H1 (cell line): ENCODE results near the gene TSPAN3. TPM values are rescaled to one million over a fixed set of nuclear protein-coding genes. Genes with fewer than 3 reads are reported as not detected.

ENCODE experiments used
- CTCF ChIA-PET: fragments of 300-600 bp; sonication (Branson Sonifier 250); formaldehyde crosslinking; loops from one replicate; lab custom pipeline; 2021; ENCODE audit not compliant: partially characterized antibody; lab: Charles Lee
- POLR2A ChIA-PET: fragments of 300-600 bp; sonication (Branson Sonifier 250); formaldehyde crosslinking; loops from one replicate; lab custom pipeline; 2021; ENCODE audit warnings: inconsistent platforms; ENCODE audit not compliant: partially characterized antibody; lab: Charles Lee
- DNase-seq, 2 experiments: peaks; one replicate each; pipeline versions ENCODE4 v3.0.0 to v3.0.0-alpha.2; 2010 to 2022; ENCODE audit warnings: low spot score in 2 of 2, low read depth in 1 of 2, mixed read lengths in 1 of 2
- FAIRE-seq: peaks from 2 replicates; lab custom pipeline; 2011; peaks lifted over from hg19 to GRCh38; lab: Jason Lieb, UNC
- H2AFZ ChIP-seq: 2 replicates; pipeline ENCODE4 v1.8.1; 2012; ENCODE audit warnings: low read length, inconsistent platforms
- H2AK5ac ChIP-seq: 2 replicates; pipeline ENCODE4 v1.6.1; 2013; ENCODE audit warnings: low read depth, low read length
- H2BK120ac ChIP-seq: replicated peaks from 2 replicates; pipeline ENCODE3; 2013; ENCODE audit warnings: low read depth, low read length, inconsistent platforms
- H2BK12ac ChIP-seq: 2 replicates; pipeline ENCODE4 v1.6.1; 2013; ENCODE audit warnings: low read depth, low read length
- H2BK15ac ChIP-seq: 2 replicates; pipeline ENCODE4 v1.6.1; 2013; ENCODE audit warnings: low read length
- H2BK20ac ChIP-seq: 2 replicates; pipeline ENCODE4 v1.6.1; 2013; ENCODE audit warnings: low read length
- H2BK5ac ChIP-seq: 2 replicates; pipeline ENCODE4 v1.6.1; 2013; ENCODE audit warnings: low read depth, low read length
- H3K14ac ChIP-seq: 2 replicates; pipeline ENCODE4 v1.6.1; 2013; ENCODE audit warnings: inconsistent platforms; ENCODE audit not compliant: insufficient read length
- H3K18ac ChIP-seq: 2 replicates; pipeline ENCODE4 v1.6.1; 2013; ENCODE audit warnings: low read length; ENCODE audit errors: extremely low read depth
- H3K23ac ChIP-seq: 2 replicates; pipeline ENCODE4 v1.6.1; 2013; ENCODE audit warnings: inconsistent platforms; ENCODE audit not compliant: insufficient read length
- H3K23me2 ChIP-seq: 2 replicates; pipeline ENCODE4 v1.6.1; 2013; ENCODE audit warnings: low read depth, low read length
- H3K27ac ChIP-seq: 2 replicates; pipeline ENCODE4 v1.6.1; 2011; ENCODE audit warnings: low read depth, low read length, inconsistent platforms
- H3K27me3 ChIP-seq, 4 experiments: replicated peaks in 1 of 4; 1 replicate in 1 of 4; 2 replicates in 3 of 4; pipeline versions ENCODE4 v1.6.1 to v1.8.1; 2011 to 2013; ENCODE audit warnings: low read length in 3 of 4, mild to moderate bottlenecking in 3 of 4, inconsistent platforms in 2 of 4, mixed read lengths in 2 of 4, moderate library complexity in 1 of 4; ENCODE audit not compliant: control insufficient read depth in 3 of 4, insufficient read depth in 3 of 4; ENCODE audit errors: extremely low read depth in 1 of 4
- H3K36me3 ChIP-seq, 4 experiments: 2 replicates each; pipeline versions ENCODE4 v1.6.1 to v1.8.1; 2011 to 2013; ENCODE audit warnings: mild to moderate bottlenecking in 4 of 4, low read length in 3 of 4, moderate library complexity in 2 of 4, control low read depth in 1 of 4, inconsistent platforms in 1 of 4; ENCODE audit not compliant: insufficient read depth in 4 of 4, control insufficient read depth in 2 of 4
- H3K4ac ChIP-seq: replicated peaks from 2 replicates; pipeline ENCODE3; 2013; ENCODE audit warnings: low read length, low read depth, mixed read lengths, inconsistent platforms; ENCODE audit not compliant: insufficient read length
- H3K4me1 ChIP-seq, 4 experiments: replicated peaks in 1 of 4; 1 replicate in 1 of 4; 2 replicates in 3 of 4; pipeline versions ENCODE4 v1.6.1 to v1.8.1; 2011 to 2013; ENCODE audit warnings: low read length in 3 of 4, inconsistent platforms in 2 of 4, mixed read lengths in 1 of 4; ENCODE audit not compliant: insufficient read depth in 4 of 4, control insufficient read depth in 3 of 4
- H3K4me2 ChIP-seq, 2 experiments: 2 replicates each; pipeline versions ENCODE4 v1.6.1 to v1.8.1; 2011 to 2013; ENCODE audit warnings: low read depth in 2 of 2, low read length in 2 of 2, control low read depth in 1 of 2, inconsistent platforms in 1 of 2, mild to moderate bottlenecking in 1 of 2; ENCODE audit not compliant: insufficient read depth in 1 of 2
- H3K4me3 ChIP-seq, 4 experiments: fragments of 200-600, 300-600 bp in 1 of 4; sonication (generic), shearing (Covaris generic), sonication (Bioruptor Twin) in 1 of 4; 2 replicates each; pipeline versions ENCODE4 v1.5.1 to v1.8.1; 2011 to 2016; ENCODE audit warnings: low read length in 4 of 4, low read depth in 3 of 4, control low read depth in 2 of 4, inconsistent platforms in 2 of 4, mild to moderate bottlenecking in 2 of 4, mixed read lengths in 1 of 4, moderate library complexity in 1 of 4; ENCODE audit not compliant: insufficient read depth in 2 of 4; ENCODE audit errors: extremely low read depth in 1 of 4
- H3K56ac ChIP-seq: replicated peaks from 2 replicates; pipeline ENCODE3; 2013; ENCODE audit warnings: low read depth, mild to moderate bottlenecking, mixed read lengths, low read length, inconsistent platforms; ENCODE audit not compliant: insufficient read length
- H3K79me1 ChIP-seq: 2 replicates; pipeline ENCODE4 v1.6.1; 2013; ENCODE audit warnings: low read depth, low read length, control low read depth
- H3K79me2 ChIP-seq, 2 experiments: 2 replicates each; pipeline versions ENCODE4 v1.6.1 to v1.8.1; 2012 to 2013; ENCODE audit warnings: low read length in 2 of 2, mild to moderate bottlenecking in 2 of 2, inconsistent platforms in 1 of 2; ENCODE audit not compliant: insufficient read depth in 2 of 2, control insufficient read depth in 1 of 2
- H3K9ac ChIP-seq, 4 experiments: replicated peaks in 1 of 4; 1 replicate in 1 of 4; 2 replicates in 3 of 4; pipeline versions ENCODE4 v1.6.1 to v1.8.1; 2011 to 2013; ENCODE audit warnings: low read depth in 3 of 4, low read length in 3 of 4, control low read depth in 2 of 4, mild to moderate bottlenecking in 2 of 4, moderate library complexity in 2 of 4, inconsistent platforms in 1 of 4; ENCODE audit errors: extremely low read depth in 1 of 4
- H3K9me3 ChIP-seq, 2 experiments: 2 replicates each; pipeline versions ENCODE4 v1.6.1 to v1.8.1; 2012 to 2013; ENCODE audit warnings: mild to moderate bottlenecking in 2 of 2, moderate library complexity in 2 of 2, control low read depth in 1 of 2, inconsistent platforms in 1 of 2, low read depth in 1 of 2, low read length in 1 of 2, mixed read lengths in 1 of 2; ENCODE audit not compliant: insufficient read depth in 2 of 2
- H4K20me1 ChIP-seq, 2 experiments: replicated peaks in 1 of 2; 2 replicates each; pipeline versions ENCODE3 to v1.8.1; 2011 to 2013; ENCODE audit warnings: inconsistent platforms in 2 of 2, low read length in 2 of 2, mild to moderate bottlenecking in 1 of 2; ENCODE audit not compliant: insufficient read depth in 2 of 2, control insufficient read depth in 1 of 2
- H4K5ac ChIP-seq: 2 replicates; pipeline ENCODE4 v1.6.1; 2013; ENCODE audit warnings: low read length, low read depth, mixed read lengths, inconsistent platforms; ENCODE audit not compliant: insufficient read length
- H4K8ac ChIP-seq: 2 replicates; pipeline ENCODE4 v1.8.0; 2013; ENCODE audit warnings: mild to moderate bottlenecking, moderate library complexity, low read length, inconsistent platforms; ENCODE audit not compliant: insufficient read depth; ENCODE audit errors: extremely low read depth
- H4K91ac ChIP-seq: replicated peaks from 2 replicates; pipeline ENCODE3; 2013; ENCODE audit warnings: low read length, mixed read lengths, inconsistent platforms; ENCODE audit not compliant: insufficient read length
- CBX8 ChIP-seq: fragments of 300-800, 300-1000 bp; sonication (generic); IDR thresholded peaks from 2 replicates; pipeline ENCODE4 v1.7.1; 2016; ENCODE audit warnings: low read depth, low read length, borderline replicate concordance
- EGR1 ChIP-seq: IDR thresholded peaks from 2 replicates; pipeline ENCODE4 v1.6.1; 2011; ENCODE audit warnings: low read depth, low read length, borderline replicate concordance
- RFX5 ChIP-seq: IDR thresholded peaks from 2 replicates; pipeline ENCODE4 v1.6.1; 2011; ENCODE audit warnings: low read depth, low read length, improper control_type of control experiment, borderline replicate concordance
- WGBS, 2 experiments: shearing (Covaris generic) in 1 of 2; methylation state at CpG; one replicate each; pipeline versions ENCODE4 v1.1.6 to v1.1.7; 2013 to 2015; ENCODE audit warnings: low lambda C conversion rate in 2 of 2, mixed read lengths in 2 of 2, inconsistent platforms in 1 of 2, low coverage in 1 of 2, missing lambda C conversion rate in 1 of 2; ENCODE audit not compliant: insufficient replicate concordance in 2 of 2, insufficient coverage in 1 of 2, insufficient read length in 1 of 2; ENCODE audit errors: extremely low coverage in 1 of 2, missing lambda C conversion rate in 1 of 2; 5-methylcytosine and 5-hydroxymethylcytosine counted together
- polyA plus RNA-seq, 7 experiments: library from polyadenylated mRNA; depleted of rRNA in 3 of 7; stranded (reverse) in 5 of 7; unstranded in 2 of 7; fragments of >200 nt in 5 of 7; fragments of 200-250 nt in 2 of 7; gene quantifications; 1 replicate in 5 of 7; 2 replicates in 1 of 7; 4 replicates in 1 of 7; pipeline versions ENCODE4 v1.2.1 to v1.2.3, GENCODE V29; 2011 to 2013; ENCODE audit warnings: missing spikeins in 2 of 7, mixed read lengths in 2 of 7
- total RNA-seq: library from RNA; stranded (reverse); fragmentation: NEBNext Ultra II Directional; extraction: Animal tissue kit (Norgen Biotek cat#: 25700); gene quantifications from 2 replicates; pipeline ENCODE4 v1.2.1, GENCODE V29; 2021

The TSPAN3 gene
- total and polyA plus RNA-seq, 2 of the 8 experiments (the other 6 are each of a cell fraction or from before 2014, with no cell fraction given), result 107 to 238 TPM

DNA sequence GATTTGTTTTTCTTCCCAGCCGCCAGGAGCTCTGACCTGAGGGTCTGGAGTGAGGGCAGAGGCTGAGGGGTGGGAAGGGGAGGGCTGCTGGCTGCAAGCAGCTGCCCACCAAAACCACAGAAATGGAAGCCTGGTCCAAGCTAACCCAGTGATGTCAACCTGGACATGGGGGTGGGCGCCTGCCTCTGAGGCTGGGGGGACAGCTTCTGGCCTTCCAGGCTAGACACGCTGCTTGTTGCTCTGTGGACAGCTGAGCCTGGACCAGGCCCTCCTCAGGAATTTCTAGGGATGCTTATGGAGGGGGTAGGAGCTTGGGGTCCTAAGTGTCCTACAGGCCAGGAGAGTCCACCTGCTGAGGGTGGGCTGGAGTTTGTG lies 54.6 kb downstream of the TSPAN3 start:
- no peak overlapping the region for H3K14ac ChIP-seq
- no peak overlapping the region for H2AFZ ChIP-seq
- FAIRE-seq (no peak), DNase-seq (no peak)
- no peak overlapping the region for H3K23ac ChIP-seq
- H3K4me3 ChIP-seq, result no peak overlapping the region
- no peak overlapping the region for H3K18ac ChIP-seq
- H4K5ac ChIP-seq, result no peak overlapping the region
- no peak overlapping the region for H2BK120ac ChIP-seq
- no peak overlapping the region for H3K56ac ChIP-seq
- no peak overlapping the region for H3K27ac ChIP-seq
- H3K9me3 ChIP-seq, result no peaks in the 10 kb centered on the region
- no peak overlapping the region for H4K8ac ChIP-seq
- no peak overlapping the region for H2AK5ac ChIP-seq
- H3K9ac ChIP-seq, result no peak overlapping the region
- no peak overlapping the region for H4K91ac ChIP-seq
- H2BK20ac ChIP-seq, result no peak overlapping the region
- no peak overlapping the region for H2BK12ac ChIP-seq
- 86% methylated on average over 3 of the region's 3 CpGs; no CpG with 5 or more reads in 1 of the 2 experiments for WGBS, 2 experiments
- H2BK15ac ChIP-seq, result no peak overlapping the region
- CTCF ChIA-PET, result interaction anchor here (0.7 to 3.3 kb wide), 5 partner anchors 11 to 91 kb away, joined by 3 to 16 read pairs (median 5); no protein-coding TSS in a partner anchor
- H3K79me1 ChIP-seq, result no peaks in the 10 kb centered on the region
- H3K36me3 ChIP-seq, result no peaks in the 10 kb centered on the region
- no peak overlapping the region for H3K4me2 ChIP-seq
- peaks cover 0 to 4% (median 0%) of the 10 kb centered on the region in 4 experiments; a peak in 1 of 7 replicates for H3K4me1 ChIP-seq
- no peaks in the 10 kb centered on the region for H3K27me3 ChIP-seq
- POLR2A ChIA-PET, result interaction anchor here (0.8 kb wide), 1 partner anchor 19 kb away, joined by 3 read pairs; no protein-coding TSS in a partner anchor
- TF ChIP-seq CBX8, result no peak
- no peak for TF ChIP-seq RFX5
- no peak for TF ChIP-seq EGR1
- H4K20me1 ChIP-seq, result no peaks in the 10 kb centered on the region
- peaks cover 5% of the 10 kb centered on the region; the same call in 1 of the 2 replicates for H3K23me2 ChIP-seq
- no peak overlapping the region for H3K4ac ChIP-seq
- no peaks in the 10 kb centered on the region for H3K79me2 ChIP-seq
- no peak overlapping the region for H2BK5ac ChIP-seq
